GM19043 (cell line): Measurements from ENCODE around the gene NBAS.
A peak's percentile ranks its signal among the peaks of the same experiment; 100 is the strongest.
"Not testable (repeated sequence)": the region's sequence is repeated elsewhere in the genome, so short reads cannot be mapped to it uniquely, and the experiment has no call there.

Source experiments
- ATAC-seq: cut with Tn5 transposase; IDR thresholded peaks from one replicate; pipeline ENCODE4 v1.9.1; 2021; ENCODE audit warnings: low read depth; ENCODE audit not compliant: unreplicated experiment

Gene NBAS

DNA sequence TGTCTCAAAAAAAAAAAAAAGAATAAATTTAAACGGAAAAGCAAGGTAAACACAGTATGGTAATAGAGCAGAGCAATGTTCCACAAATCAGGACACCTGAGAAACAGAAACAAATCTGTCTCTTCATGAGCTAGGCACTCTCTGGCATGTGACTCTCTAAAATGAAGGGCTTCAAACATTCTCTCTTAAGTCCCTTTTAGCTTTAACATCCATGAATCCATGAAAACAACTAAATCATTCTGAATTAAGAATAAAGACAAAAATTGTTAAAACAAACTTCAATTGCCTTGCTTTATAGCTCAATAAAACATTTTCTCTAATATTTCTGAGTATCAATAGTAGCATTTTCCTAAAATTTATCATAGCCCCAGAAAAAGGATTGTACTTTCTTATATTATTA is 132.1 kb downstream of the NBAS start:
- no peak for ATAC-seq

DNA sequence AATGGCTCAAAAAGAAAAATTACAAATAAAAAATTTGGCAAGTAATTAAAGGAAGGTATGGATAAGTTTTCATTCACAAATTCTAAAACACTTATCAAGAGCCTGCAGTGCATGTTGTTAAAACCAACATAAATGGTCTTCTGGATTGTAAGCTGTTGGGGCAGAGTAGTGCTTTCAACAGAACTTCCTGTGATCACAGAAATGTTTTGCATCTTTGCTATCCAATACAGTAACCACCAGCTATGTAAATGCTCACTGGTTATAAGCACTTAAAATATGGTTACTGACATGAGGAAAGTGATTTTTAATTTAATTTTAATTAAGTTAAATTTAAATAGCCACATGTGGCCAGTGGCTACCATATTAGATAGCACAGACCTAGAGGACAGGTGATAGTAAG is 133.1 kb downstream of the NBAS start:
- ATAC-seq: no peak

- no peak for ATAC-seq
Measured at GRCh38 chr2:15426606-15427005, 134.5 kb downstream of the NBAS start.

DNA sequence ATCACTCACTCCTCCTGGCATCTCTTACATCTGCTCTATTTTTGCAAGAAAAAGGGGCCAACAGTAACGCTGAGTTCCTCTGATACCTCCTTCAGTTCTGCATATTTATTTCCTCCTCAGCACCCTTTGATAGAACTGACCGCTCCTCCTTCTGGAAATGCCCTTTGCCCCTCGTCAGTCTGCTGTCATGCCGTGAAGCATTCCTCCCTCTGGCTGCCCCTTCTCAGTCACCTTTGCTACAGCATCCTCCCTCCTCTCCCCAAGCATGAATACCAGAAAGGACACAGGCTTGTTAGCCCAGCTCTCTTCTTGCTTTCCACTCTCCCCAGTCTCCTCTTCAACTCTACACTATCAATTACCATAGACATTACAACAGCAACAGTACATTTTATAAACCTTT is 135.4 kb downstream of the NBAS start:
- no peak for ATAC-seq

GRCh38 chr2:15421753-15422152 is 139.4 kb downstream of the NBAS start:
- ATAC-seq: no peak

DNA sequence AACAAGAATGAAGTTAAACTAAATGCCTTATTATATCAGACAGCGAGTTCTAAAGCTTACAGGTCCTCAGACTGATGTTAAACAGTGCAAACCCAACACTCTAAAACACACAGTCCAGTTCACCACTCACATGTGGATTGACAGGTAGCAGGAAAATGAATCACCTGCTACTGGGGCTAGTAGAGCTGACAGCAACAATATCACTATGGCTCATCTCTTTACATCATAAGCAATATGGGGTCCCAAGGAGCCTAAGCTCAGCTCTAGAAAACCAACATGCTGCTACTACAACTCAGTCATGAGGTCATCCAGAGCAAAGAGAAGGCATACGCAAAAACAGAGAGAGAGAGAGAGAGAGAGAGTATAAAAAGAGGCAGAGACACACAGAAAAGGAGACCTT is 145.4 kb downstream of the NBAS start:
- no peak for ATAC-seq

- ATAC-seq: no peak
Measured at GRCh38 chr2:15412779-15413178, 148.4 kb downstream of the NBAS start.

GRCh38 chr2:15412309-15412708 is 148.8 kb downstream of the NBAS start:
- no peak for ATAC-seq

DNA sequence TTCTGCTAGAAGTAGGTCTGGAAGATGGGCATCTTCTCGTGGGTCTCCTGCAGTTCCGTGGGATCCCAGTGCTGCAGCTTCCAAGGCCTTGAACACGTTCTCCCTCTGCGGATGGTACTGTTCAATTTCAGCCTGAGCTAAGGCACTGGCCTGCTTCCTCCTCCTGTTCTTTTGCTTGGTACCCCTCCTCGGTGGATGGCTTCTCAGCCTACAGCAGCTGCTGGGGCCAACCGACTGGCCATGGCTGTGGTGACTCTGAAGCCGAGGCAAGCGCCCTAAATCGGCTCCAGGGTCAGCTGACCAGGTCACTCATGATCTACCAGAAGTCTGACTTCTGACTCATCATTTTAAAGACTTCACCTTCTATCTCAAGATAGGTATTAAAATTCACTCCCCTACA is 150.2 kb downstream of the NBAS start:
- no peak for ATAC-seq

GRCh38 chr2:15408759-15409158 is 152.4 kb downstream of the NBAS start:
- ATAC-seq: no peak

DNA sequence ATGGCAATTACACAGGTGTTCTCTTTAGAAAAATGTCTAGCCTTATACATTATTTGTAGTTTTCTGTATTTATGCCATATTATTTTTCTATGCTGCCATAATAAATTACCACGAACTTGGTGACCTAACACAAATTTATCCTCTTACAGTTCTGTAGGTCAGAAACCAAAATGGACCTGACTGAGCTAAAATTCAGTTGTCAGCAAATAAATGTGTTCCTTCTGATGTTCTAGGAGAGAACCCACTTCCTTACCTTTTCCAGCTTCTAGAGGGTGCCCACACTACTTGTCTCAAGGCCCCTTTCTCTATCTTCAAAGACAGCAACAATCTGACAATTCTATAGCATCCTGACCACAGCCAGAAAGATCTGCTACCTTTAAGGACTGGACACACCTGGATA is 153.5 kb downstream of the NBAS start:
- ATAC-seq: no peak

DNA sequence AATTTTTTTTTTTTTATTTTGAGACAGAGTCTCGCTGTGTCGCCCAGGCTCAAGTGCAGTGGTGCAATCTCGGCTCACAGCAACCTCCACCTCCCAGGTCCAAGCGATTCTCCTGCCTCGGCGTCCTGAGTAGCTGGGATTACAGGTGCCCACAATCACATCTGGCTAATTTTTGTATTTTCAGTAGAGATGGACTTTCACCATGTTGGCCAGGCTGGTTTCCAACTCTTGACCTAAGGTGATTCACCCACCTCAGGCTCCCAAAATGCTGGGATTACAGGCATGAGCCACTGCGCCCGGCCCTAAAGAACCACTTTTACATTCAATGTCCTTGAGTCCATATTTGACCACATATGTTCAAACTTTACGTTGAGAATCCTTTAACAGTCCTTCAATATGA is 156.6 kb downstream of the NBAS start:
- ATAC-seq: not testable (repeated sequence)

DNA sequence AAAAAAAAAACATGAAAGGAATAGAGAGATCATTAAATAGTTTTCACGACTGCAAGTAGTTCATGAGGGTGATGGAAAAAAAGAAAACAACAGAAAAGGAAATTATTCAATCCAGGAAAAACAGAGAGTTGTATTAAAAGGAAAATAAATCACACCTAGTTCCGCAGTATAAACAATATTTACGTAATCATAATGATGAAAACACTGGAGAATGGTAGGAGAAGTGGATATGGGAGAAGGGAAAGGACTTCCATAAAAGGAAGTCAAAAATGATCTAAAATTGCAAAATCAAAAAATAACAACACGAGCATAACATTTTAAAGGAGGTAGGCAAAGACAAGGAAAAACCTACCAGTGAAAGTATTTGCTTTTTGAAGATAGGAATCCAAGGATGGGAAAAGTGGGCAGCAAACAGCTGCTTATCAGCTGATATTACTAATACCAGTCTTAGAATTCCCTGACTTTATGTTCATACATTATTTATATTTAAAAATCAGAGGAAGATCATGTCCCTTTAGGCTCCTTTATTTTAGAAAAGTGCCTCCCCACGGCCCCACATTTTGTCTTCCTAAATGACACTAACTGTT is 160.8 kb downstream of the NBAS start:
- no peak for ATAC-seq

- ATAC-seq: no peak
Measured at GRCh38 chr2:15399241-15399640, 161.9 kb downstream of the NBAS start.

DNA sequence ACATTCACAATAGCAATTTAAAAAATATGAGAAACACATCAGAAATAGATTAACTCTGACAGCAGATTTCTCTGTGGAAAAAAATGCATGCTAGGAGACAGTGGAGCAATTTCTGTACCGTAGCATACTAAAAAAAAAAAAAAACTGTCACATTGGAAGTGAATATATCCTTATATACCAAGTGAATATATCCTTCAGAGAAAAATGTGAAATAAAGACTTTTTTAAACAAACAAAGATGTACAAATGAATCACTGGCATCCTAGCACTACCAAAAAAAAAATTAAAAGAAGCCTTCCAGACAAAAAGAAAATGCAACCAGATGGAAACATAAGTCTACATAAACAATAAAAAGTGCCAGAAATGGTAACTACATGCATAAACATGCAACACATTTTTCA is 169.4 kb downstream of the NBAS start:
- ATAC-seq: no peak

DNA sequence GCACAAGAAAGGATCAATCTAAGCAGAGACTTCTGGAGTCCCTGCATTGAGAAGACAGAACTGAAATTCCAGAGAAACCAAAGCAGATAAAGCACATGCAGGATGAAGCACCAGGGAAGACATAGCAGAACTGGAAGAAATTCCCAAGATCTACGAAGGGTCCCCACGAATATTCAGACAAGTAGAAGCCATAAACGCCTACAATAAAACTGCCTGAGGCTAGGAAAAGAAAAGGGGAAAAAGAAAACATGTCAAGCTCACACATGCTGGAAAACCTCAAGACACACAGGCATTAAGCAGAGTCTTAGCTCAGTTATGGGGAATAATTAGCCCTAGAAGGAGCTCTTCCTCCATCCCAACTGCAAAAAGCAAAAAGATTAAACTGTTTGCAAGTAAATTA is 171.2 kb downstream of the NBAS start:
- ATAC-seq: no peak

GRCh38 chr2:15389326-15389700 is 171.8 kb downstream of the NBAS start:
- ATAC-seq: no peak

GRCh38 chr2:15388406-15389325 is 172.5 kb downstream of the NBAS start:
- ATAC-seq: no peak

GRCh38 chr2:15385184-15385583 is 175.9 kb downstream of the NBAS start:
- no peak for ATAC-seq

DNA sequence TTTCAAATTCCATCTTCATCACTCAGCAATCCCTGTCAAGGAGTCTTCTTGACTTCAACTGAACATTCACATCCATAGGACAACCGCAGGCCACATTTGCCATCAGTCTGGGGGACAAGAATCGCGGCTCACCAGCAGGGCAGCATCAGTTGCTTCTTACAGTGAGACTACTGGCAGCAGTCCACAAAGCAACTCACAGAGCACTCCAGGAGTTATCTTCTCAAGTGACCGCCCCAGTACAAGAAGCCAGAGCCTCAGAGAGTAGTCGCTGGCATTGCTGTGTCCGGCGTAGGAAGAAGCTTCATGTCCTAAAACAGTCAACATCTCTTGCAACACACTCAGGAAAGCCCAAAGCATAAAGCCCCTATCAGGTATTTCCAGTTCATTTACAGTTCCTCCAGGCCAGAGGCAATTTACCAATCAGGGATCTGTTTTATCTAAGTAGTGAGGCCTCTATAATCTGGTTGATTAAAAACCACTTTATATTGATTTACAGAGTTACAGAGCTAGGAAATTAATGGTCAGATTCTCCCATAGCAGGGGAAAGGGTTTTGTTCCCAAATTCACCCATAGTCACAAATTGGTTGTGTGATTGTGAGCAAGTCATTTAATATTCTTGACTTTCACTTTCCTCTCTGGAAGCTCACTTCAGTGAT is 177.3 kb downstream of the NBAS start:
- no peak for ATAC-seq

DNA sequence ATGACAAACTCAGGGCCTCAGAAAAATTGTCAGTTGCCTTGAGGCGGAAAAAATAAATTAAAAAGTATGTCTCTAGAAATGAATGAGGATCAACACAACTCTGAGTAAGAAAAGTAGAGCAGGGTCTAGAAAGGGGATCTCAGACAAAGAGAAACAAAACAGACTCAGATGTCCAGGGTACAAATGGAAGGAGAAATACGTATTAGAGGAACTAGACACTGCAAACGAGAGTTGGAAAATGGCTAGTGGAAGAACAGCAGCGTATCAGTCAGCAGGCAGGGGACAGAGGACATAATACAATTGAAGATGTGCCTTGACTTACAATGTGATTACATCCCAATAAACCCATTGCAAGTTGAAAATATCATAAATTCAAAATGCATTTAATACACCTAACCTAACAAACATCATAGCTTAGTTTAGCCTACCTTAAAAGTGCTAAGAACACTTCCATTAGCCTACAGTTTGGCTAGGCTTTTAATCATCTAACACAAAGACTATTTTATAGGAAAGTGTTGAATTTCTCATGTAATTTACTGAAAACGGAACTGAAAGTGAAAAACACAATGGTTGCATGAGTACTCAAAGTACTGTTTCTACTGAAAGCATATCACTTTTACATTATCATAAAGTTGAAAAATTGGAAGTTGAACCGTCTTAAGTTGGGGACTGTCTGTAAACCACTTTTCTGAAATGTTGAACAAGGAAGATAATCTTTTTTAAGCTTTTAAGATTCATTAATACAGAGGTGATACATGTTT is 182.8 kb downstream of the NBAS start:
- peak; percentile 82 for ATAC-seq
